OCI-M2 (cell line): Measurements from ENCODE around the gene C5orf47.

Experiments used
- DNase-seq: peaks from one replicate; lab custom pipeline; 2025; ENCODE audit not compliant: unreplicated experiment; lab: John Stamatoyannopoulos, UW

C5orf47 gene

GRCh38 chr5:174044466-174045254, 55.7 kb downstream of the C5orf47 start:
- DNase-seq: no peak

GRCh38 chr5:174045470-174046025, 56.6 kb downstream of the C5orf47 start, which contains the start of gene NSG2:
TSS of gene NSG2 (plus strand) at chr5:174045706. CDS start at chr5:174046756, 1,050 bp downstream.
- no peak for DNase-seq

- no peak for DNase-seq
Observed at GRCh38 chr5:174046558-174046957, 57.6 kb downstream of the C5orf47 start.

- no peak for DNase-seq
Observed at GRCh38 chr5:174047472-174048099, 58.6 kb downstream of the C5orf47 start.

GRCh38 chr5:174052636-174053035, 63.7 kb downstream of the C5orf47 start:
- no peak for DNase-seq

GRCh38 chr5:174053905-174054304, 64.9 kb downstream of the C5orf47 start:
- DNase-seq: no peak
